Panc1 (cell line): ENCODE measurements around the gene TMEM170B. TPM values are rescaled to one million over a fixed set of nuclear protein-coding genes. Genes with fewer than 3 reads are reported as not detected.
"Not testable (repeated sequence)": the region's sequence is repeated elsewhere in the genome, so short reads cannot be mapped to it uniquely, and the experiment has no call there.

Experiments
- ATAC-seq: fragments of 200-7000 bp; cut with Tn5 transposase; 2 replicates; pipeline ENCODE4 v1.9.1; 2020; ENCODE audit warnings: mild to moderate bottlenecking, moderate library complexity
- BruUV-seq: library from RNA; stranded (reverse); fragments of 400-500 nt; replicated peaks from 2 replicates; lab custom pipeline; 2021; lab: Mats Ljungman, UMichigan
- CTCF ChIA-PET: fragments of 300-600 bp; sonication (Branson Sonifier 250); formaldehyde crosslinking; loops from one replicate; lab custom pipeline; 2022; ENCODE audit warnings: antibody characterized with exemption; lab: Charles Lee
- POLR2A ChIA-PET: fragments of 300-600 bp; sonication (Branson Sonifier 250); formaldehyde crosslinking; loops from one replicate; lab custom pipeline; 2022; ENCODE audit warnings: antibody characterized with exemption; lab: Charles Lee
- DNase-seq: peaks from one replicate; pipeline ENCODE4 v3.0.0-alpha.2; 2010; ENCODE audit warnings: low read depth, low spot score
- H3K27ac ChIP-seq: 2 replicates; pipeline ENCODE4 v1.5.1; 2011; ENCODE audit warnings: mild to moderate bottlenecking, low read length, inconsistent platforms
- H3K27me3 ChIP-seq: fragments of 200-500 bp; sonication (Bioruptor generic); 2 replicates; pipeline ENCODE4 v1.6.0; 2014; ENCODE audit warnings: low read length, inconsistent platforms; ENCODE audit not compliant: control insufficient read depth, insufficient read depth
- H3K36me3 ChIP-seq: fragments of 200-500 bp; sonication (Bioruptor generic); 2 replicates; pipeline ENCODE4 v1.5.1; 2014; ENCODE audit warnings: inconsistent platforms, mild to moderate bottlenecking, low read length, moderate library complexity; ENCODE audit not compliant: control insufficient read depth, insufficient read depth
- H3K4me1 ChIP-seq: 2 replicates; pipeline ENCODE4 v1.5.1; 2011; ENCODE audit warnings: inconsistent platforms, mild to moderate bottlenecking, low read length, moderate library complexity; ENCODE audit not compliant: control insufficient read depth, insufficient read depth
- H3K4me3 ChIP-seq, 2 experiments: 2 replicates each; pipeline ENCODE4 v1.5.1; 2011 to 2012; ENCODE audit warnings: low read depth in 2 of 2, low read length in 2 of 2, mild to moderate bottlenecking in 2 of 2, inconsistent platforms in 1 of 2, moderate library complexity in 1 of 2
- H3K9me3 ChIP-seq: fragments of 200-500 bp; sonication (Bioruptor generic); 2 replicates; pipeline ENCODE4 v1.5.1; 2014; ENCODE audit warnings: low read depth, mild to moderate bottlenecking, inconsistent platforms, low read length, moderate library complexity; ENCODE audit not compliant: control insufficient read depth, insufficient read depth
- CTCF ChIP-seq: fragments of 450-650 bp; IDR thresholded peaks from 2 replicates; pipeline ENCODE4 v1.5.1; 2017; ENCODE audit warnings: mild to moderate bottlenecking
- POLR2AphosphoS5 ChIP-seq: IDR thresholded peaks from 2 replicates; pipeline ENCODE4 v1.6.1; 2012; ENCODE audit warnings: mild to moderate bottlenecking, low read depth, low read length, moderate library complexity
- REST ChIP-seq, 2 experiments: IDR thresholded peaks; 2 replicates each; pipeline ENCODE4 v1.6.1; 2011 to 2012; ENCODE audit warnings: low read depth in 2 of 2, control low read depth in 1 of 2, low read length in 1 of 2, mild to moderate bottlenecking in 1 of 2, moderate library complexity in 1 of 2; ENCODE audit not compliant: insufficient read depth in 1 of 2
- SIN3A ChIP-seq: IDR thresholded peaks from 2 replicates; pipeline ENCODE4 v1.6.1; 2012; ENCODE audit warnings: low read depth, mild to moderate bottlenecking, low read length, moderate library complexity, borderline replicate concordance; ENCODE audit not compliant: insufficient read depth
- TCF7L2 ChIP-seq: IDR thresholded peaks from 2 replicates; pipeline ENCODE4 v1.6.1; 2011; ENCODE audit warnings: mild to moderate bottlenecking, low read depth, low read length, inconsistent platforms
- in situ Hi-C: cut with HindIII; loops from 2 replicates; pipeline ENCODE4 v1.10.0; 2016; ENCODE audit warnings: low sequenced_read_pairs, low pct_unique_long_range_greater_than_20kb
- intact Hi-C: fragments of 100-400 bp; cut with micrococcal nuclease; formaldehyde crosslinking; loops from one replicate; pipeline ENCODE4 v1.10.0; 2022; ENCODE audit not compliant: unreplicated experiment
- total RNA-seq: library from RNA; stranded (reverse); gene quantifications from one replicate; pipeline ENCODE4 v1.2.1, GENCODE V29; 2021; ENCODE audit not compliant: unreplicated experiment

TMEM170B gene
- total RNA-seq, 1 experiment from 2014 or later = 1.3 TPM

- CTCF ChIA-PET = no interaction called here
These were observed 6.5 kb downstream of the TMEM170B start for GRCh38 chr6:11543919-11544518.

GRCh38 chr6:11547846-11548245 is 10.3 kb downstream of the TMEM170B start:
- in situ Hi-C loops, H3K27me3 ChIP-seq, BruUV-seq, DNase-seq, ATAC-seq, POLR2A ChIA-PET, H3K9me3 ChIP-seq, H3K27ac ChIP-seq, CTCF ChIA-PET, intact Hi-C loops, H3K36me3 ChIP-seq, H3K4me3 ChIP-seq, H3K4me1 ChIP-seq: not testable (repeated sequence)

More at GRCh38 chr6:11543919-11544518, 6.5 kb downstream of the TMEM170B start:
- BruUV-seq = no TSS peak
- Histone ChIP-seq H3K27me3 (peaks cover 11% of the 10 kb centered on the region; the same call in 1 of the 2 replicates), H3K4me1 (no peaks in the 10 kb centered on the region), H3K27ac (no peak overlapping the region), H3K36me3 (no peaks in the 10 kb centered on the region), H3K4me3 (no peak overlapping the region), H3K9me3 (no peaks in the 10 kb centered on the region)
- ATAC-seq = no peak
- no peak for DNase-seq
- TF ChIP-seq POLR2AphosphoS5 = no peak
- TF ChIP-seq CTCF = no peak
- TF ChIP-seq REST (IDR thresholded peaks at IDR 0.05; ENCODE audit: insufficient read depth in 1 of 2, low read depth in 2 of 2, low read length in 1 of 2) = no peak
- no peak for TF ChIP-seq SIN3A
- no peak for TF ChIP-seq TCF7L2
- in situ Hi-C loops (no loop called here), intact Hi-C loops (no loop called here)
- POLR2A ChIA-PET = no interaction called here

- H3K27me3 ChIP-seq, H3K27ac ChIP-seq, H3K36me3 ChIP-seq, in situ Hi-C loops, POLR2A ChIA-PET, H3K4me3 ChIP-seq, CTCF ChIA-PET, intact Hi-C loops, H3K4me1 ChIP-seq, DNase-seq, BruUV-seq, ATAC-seq, H3K9me3 ChIP-seq: not testable (repeated sequence)
These were observed 11.0 kb downstream of the TMEM170B start for GRCh38 chr6:11548578-11548977.
